NT2/D1 (cell line): ENCODE results near the gene STXBP5L.

ENCODE experiments used
- YY1 ChIP-seq: IDR thresholded peaks from 2 replicates; pipeline ENCODE4 v1.6.1; 2011; ENCODE audit not compliant: insufficient read length, insufficient read depth
- ZNF274 ChIP-seq: IDR thresholded peaks from 2 replicates; pipeline ENCODE4 v1.6.1; 2011; ENCODE audit warnings: mild to moderate bottlenecking, low read depth, low read length

GRCh38 chr3:121231872-121232271 is 323.9 kb downstream of the STXBP5L start:
- TF ChIP-seq YY1 (no peak), ZNF274 (no peak)
